D721Med (cell line): ENCODE measurements around the gene CTCFL.
"Not testable (repeated sequence)": the region's sequence is repeated elsewhere in the genome, so short reads cannot be mapped to it uniquely, and the experiment has no call there.

ENCODE experiments used
- DNase-seq: peaks from one replicate; pipeline ENCODE4 v3.0.0; 2011; ENCODE audit warnings: low spot score; ENCODE audit not compliant: insufficient read length
- FAIRE-seq: peaks from 2 replicates; lab custom pipeline; 2011; peaks lifted over from hg19 to GRCh38; lab: Jason Lieb, UNC
- TF ChIP-seq, protein P1 (sequence below): IDR thresholded peaks from 2 replicates; pipeline ENCODE4 v1.5.1; 2012; ENCODE audit warnings: mild to moderate bottlenecking, control low read depth; ENCODE audit not compliant: insufficient read depth; ENCODE audit errors: missing control alignments

CTCFL gene

DNA sequence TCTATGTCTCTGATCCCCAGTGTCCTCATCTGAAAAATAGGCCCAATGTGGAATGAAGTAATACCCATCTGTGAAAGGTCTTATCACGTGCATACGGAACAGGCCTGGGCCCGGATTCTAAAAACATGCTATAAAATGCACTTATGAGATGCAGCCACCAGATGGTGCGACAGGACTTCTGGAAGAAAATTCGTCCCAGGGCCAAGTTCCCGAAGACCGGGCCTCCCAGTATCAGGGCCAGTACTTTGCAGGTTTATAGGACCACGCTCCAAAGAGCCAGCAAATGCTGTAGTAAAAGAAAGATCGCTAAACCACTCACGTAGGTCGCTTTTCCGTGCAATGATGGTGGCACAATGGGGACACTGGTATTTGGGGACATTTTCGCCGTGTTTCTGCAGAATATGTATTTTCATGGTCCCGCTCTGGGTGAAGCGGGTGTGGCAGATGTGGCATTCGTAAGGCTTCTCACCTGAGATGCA, 10.6 kb downstream of the CTCFL start:
- TF ChIP-seq, protein P1, sequence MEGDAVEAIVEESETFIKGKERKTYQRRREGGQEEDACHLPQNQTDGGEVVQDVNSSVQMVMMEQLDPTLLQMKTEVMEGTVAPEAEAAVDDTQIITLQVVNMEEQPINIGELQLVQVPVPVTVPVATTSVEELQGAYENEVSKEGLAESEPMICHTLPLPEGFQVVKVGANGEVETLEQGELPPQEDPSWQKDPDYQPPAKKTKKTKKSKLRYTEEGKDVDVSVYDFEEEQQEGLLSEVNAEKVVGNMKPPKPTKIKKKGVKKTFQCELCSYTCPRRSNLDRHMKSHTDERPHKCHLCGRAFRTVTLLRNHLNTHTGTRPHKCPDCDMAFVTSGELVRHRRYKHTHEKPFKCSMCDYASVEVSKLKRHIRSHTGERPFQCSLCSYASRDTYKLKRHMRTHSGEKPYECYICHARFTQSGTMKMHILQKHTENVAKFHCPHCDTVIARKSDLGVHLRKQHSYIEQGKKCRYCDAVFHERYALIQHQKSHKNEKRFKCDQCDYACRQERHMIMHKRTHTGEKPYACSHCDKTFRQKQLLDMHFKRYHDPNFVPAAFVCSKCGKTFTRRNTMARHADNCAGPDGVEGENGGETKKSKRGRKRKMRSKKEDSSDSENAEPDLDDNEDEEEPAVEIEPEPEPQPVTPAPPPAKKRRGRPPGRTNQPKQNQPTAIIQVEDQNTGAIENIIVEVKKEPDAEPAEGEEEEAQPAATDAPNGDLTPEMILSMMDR: peak; percentile 75
- DNase-seq: no peak
- no peak for FAIRE-seq

DNA sequence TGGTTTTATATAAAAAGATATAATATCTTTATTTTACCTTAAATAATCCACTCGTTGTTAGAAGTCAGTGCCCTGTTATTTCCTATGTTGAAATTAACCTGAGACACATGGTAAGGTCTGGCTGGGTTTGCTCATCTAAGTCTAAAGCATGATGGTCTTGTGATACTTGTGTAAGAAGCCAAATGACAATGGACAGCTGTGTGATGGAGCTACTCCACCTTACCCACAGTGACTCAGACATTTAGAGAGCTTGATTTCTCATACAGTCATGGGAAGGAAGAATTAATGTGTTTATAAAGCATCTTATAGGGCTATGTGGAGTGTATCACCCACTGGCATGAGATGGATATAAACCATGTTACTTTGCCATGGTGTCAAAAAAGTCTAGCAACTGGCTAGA, 11.7 kb downstream of the CTCFL start:
- TF ChIP-seq, protein P1: no peak
- FAIRE-seq (no peak), DNase-seq (no peak)

DNA sequence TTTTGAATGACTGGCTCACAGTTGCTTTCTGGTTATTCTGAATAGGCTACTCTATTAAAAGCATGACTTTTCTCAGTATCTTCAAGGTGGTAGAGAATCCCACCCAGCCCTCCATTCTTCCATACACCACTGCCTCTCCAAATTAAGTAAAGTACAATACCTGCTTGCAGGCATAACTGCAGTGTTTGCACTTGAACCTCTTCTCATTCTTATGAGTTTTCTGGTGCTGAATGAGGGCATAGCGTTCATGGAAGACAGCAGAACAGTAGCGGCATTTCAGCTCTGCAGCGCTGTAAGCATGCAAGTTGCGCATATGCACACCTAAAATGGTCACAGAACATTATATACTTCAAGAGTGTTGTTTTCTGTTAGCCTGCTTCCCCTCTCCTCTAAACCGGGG, 12.5 kb downstream of the CTCFL start:
- TF ChIP-seq, protein P1: no peak
- DNase-seq (no peak), FAIRE-seq (no peak)

DNA sequence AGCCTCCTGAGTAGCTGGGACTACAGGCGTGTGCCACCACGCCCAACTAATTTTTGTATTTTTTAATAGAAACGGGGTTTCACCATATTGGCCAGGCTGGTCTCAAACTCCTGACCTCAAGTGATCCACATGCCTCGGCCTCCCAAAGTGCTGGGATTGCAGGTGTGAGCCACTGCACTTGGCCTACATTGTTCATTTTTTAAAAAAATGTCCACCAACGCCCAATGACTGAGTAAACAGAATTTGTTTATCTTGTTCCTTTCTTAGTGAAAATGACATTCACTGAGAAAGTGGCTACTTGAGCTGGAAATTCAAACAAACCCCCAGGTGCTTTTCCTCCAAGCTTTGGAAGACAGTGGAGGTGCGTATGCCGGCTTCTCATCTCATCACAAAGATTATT, 13.2 kb downstream of the CTCFL start:
- FAIRE-seq, DNase-seq: not testable (repeated sequence)

DNA sequence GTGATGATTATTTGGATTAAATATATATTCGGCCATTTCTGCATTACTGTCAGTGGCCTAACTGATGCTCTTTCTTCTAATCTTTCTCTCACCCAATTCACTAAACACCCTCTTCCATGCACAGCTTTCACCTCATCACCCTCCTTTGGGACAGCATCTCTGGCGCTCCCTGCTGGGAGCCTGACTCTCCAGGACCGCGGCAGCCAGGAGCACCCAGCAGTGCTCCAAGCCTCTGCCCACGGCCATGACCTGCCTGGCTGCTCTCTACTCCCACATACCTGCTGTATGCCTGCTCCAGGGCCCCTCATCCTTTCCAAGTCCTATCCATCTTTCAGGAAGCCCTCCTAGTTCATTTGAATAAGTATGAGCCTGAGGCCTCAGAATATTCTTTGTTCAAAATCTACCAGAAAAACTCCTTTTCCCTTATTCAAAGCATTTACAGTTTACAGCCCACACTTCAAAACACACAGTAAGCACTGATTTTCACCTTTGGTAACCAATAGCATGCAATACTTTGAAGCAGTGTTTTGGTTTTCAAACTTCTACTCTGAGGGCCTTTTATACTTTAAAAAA, 15.2 kb downstream of the CTCFL start:
- TF ChIP-seq, protein P1: peak; percentile 27
- FAIRE-seq (no peak), DNase-seq (no peak)

DNA sequence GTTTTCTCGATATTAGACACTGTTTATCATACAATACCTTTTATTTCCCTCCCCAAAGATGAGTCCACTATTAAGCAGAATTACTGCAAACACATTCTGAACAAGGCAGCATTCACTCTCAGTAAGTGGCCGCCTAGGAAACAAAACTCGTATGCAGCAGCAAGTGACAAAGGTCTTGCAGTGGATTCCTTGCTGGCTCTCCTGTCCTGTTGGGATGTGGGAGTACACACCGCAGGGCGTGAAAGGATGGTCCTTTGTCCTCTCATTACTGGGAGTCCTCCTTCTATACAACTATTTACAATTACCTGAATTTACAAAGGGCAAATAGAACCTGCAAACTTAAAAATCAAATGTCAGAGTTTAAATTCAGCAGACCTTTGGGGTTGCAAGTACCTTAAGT, 16.1 kb downstream of the CTCFL start:
- TF ChIP-seq, protein P1: no peak
- FAIRE-seq (no peak), DNase-seq (no peak)

DNA sequence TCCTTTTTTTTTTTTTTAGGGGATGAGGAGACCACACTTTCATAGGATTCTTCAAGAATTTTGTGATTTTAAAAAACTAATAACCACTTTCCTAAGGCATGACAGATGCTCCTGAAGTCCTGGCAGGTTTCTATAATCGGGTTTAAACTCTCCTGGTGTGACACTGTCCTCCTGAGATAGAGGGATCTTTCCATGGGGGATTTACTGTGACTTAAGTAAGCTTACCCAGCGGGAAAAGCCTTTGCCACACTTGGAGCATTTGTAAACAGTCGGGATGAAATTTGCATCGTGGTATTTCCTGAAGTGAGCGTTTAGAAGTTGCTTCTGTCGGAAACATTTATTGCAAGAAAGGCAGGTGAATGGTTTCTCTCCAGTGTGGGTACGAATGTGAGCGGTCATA, 16.6 kb downstream of the CTCFL start:
- TF ChIP-seq, protein P1: no peak
- DNase-seq: peak; percentile 79
- FAIRE-seq: peak; percentile 73
